BLaER1 (cell line): ENCODE data around the gene C3orf20.

Experiments
- H3K27ac ChIP-seq: shearing (Covaris generic); formaldehyde crosslinking; 2 replicates; pipeline ENCODE4 v1.8.1; 2022
- H3K27me3 ChIP-seq: shearing (Covaris generic); formaldehyde crosslinking; 2 replicates; pipeline ENCODE4 v1.8.1; 2022
- H3K36me3 ChIP-seq: shearing (Covaris generic); formaldehyde crosslinking; 2 replicates; pipeline ENCODE4 v1.8.1; 2022
- H3K4me1 ChIP-seq: shearing (Covaris generic); formaldehyde crosslinking; 2 replicates; pipeline ENCODE4 v1.8.1; 2022
- H3K4me2 ChIP-seq: shearing (Covaris generic); formaldehyde crosslinking; 2 replicates; pipeline ENCODE4 v1.8.1; 2022
- H3K4me3 ChIP-seq: shearing (Covaris generic); formaldehyde crosslinking; 2 replicates; pipeline ENCODE4 v1.8.1; 2022
- H3K9ac ChIP-seq: shearing (Covaris generic); formaldehyde crosslinking; 2 replicates; pipeline ENCODE4 v1.8.1; 2022
- H3K9me3 ChIP-seq: shearing (Covaris generic); formaldehyde crosslinking; 2 replicates; pipeline ENCODE4 v1.8.1; 2022
- H4K20me1 ChIP-seq: shearing (Covaris generic); formaldehyde crosslinking; 2 replicates; pipeline ENCODE4 v1.8.1; 2022
- Cebpa-rat ChIP-seq: shearing (Covaris generic); IDR thresholded peaks from 2 replicates; pipeline ENCODE4 v1.8.1; 2022

The C3orf20 gene

GRCh38 chr3:14769544-14770325, 94.8 kb downstream of the C3orf20 start:
- H4K20me1 ChIP-seq = no peaks in the 10 kb centered on the region
- H3K4me2 ChIP-seq = no peak overlapping the region
- no peak for TF ChIP-seq Cebpa-rat
- no peaks in the 10 kb centered on the region for H3K36me3 ChIP-seq
- peaks cover 48% of the 10 kb centered on the region for H3K4me1 ChIP-seq
- no peaks in the 10 kb centered on the region for H3K9me3 ChIP-seq
- H3K27me3 ChIP-seq = no peaks in the 10 kb centered on the region
- H3K9ac ChIP-seq = no peak overlapping the region
- H3K27ac ChIP-seq = no peak overlapping the region
- H3K4me3 ChIP-seq = no peak overlapping the region

DNA sequence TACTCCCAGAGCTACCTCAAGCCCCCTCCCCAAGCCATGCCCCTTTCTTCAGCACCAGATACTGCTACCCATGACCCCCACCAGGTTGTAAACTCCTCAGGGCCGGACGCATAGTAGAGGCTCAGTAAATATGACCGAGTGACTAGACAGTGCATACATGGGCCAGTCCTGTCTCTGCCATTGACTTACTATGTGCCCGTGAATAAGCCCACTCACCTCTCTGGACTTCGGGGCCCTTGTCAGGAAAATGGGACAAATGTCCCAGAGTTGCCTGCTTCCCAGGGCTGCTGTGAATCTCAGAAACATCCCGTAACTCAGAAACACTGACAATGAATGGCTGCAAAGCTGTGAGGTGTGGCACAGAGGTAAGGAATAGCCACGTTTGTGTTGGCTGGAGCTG, 95.7 kb downstream of the C3orf20 start:
- Histone ChIP-seq H3K4me3 (no peak overlapping the region), H3K9me3 (no peaks in the 10 kb centered on the region), H3K27me3 (no peaks in the 10 kb centered on the region), H3K36me3 (no peaks in the 10 kb centered on the region), H3K4me2 (no peak overlapping the region), H4K20me1 (no peaks in the 10 kb centered on the region), H3K4me1 (peaks cover 55% of the 10 kb centered on the region), H3K9ac (no peak overlapping the region), H3K27ac (no peak overlapping the region)
- TF ChIP-seq Cebpa-rat = no peak

DNA sequence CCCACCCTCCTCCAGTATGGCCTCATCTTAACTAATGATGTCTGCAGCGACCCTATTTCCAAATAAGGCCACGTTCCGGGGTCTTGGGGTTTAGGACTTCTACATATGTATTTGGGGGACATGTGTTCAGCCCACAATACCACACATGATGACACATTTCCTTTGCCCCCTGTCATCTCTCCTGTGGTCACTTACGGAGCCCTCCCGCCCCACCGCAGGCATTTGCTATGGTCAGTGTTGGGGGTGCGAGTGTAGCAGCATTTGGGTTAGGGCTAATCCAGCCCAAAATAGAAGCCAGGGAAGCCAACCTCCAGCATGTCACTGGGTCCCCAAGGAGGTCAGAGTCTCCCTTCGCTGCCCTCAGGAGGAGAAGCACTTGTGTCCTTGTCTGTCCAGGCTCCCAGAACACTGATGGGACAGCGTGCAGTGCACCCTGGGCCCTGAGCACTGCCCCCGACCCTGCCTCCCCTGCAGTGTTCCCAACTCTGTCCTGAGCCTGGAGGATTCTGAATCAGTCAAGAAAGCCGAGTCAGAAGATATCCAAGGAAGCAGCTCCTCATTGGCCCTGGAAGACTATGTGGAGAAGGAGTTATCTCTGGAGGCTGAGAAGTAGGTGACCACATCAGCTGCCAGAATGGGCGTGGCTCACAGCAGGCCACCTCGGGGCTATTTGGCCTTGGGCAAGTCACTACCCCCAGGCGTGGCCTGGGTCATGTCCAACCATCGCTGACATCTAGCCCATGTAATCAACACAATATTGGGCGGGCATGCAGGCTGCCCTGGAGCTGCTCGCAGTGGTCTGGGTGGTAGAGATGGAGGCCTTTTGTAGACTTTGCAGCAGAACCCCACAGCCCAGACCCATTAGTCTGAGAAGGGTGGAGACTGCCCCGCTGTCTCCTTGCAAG, 96.9 kb downstream of the C3orf20 start:
- Histone ChIP-seq H3K4me1 (peaks cover 55% of the 10 kb centered on the region), H3K36me3 (no peaks in the 10 kb centered on the region), H3K4me2 (no peak overlapping the region), H3K4me3 (no peak overlapping the region), H3K9ac (no peak overlapping the region), H4K20me1 (no peaks in the 10 kb centered on the region), H3K27me3 (no peaks in the 10 kb centered on the region), H3K27ac (no peak overlapping the region), H3K9me3 (no peaks in the 10 kb centered on the region)
- TF ChIP-seq Cebpa-rat = no peak

GRCh38 chr3:14772533-14773138, 97.7 kb downstream of the C3orf20 start:
- H3K36me3 ChIP-seq = no peaks in the 10 kb centered on the region

DNA sequence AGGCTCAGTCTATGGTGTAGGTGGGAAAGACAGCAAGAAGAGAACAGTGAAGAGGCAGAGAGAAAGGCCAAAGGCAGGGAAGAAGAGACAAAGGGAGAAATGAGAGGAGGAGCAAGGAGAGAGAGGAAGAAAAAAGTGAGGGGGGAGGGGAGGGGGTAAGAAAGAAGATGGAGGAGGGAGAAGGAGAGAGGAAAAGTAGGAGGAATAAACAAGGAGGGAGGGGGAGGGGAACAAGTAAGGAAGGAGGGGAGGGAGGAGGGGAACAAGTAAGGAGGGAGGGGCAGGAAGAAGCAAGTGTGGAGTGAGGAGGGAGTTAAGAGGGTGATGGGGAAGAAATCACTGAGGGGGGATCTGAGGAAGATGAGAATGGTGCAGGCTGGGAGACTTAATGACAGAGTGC, 98.3 kb downstream of the C3orf20 start:
- TF ChIP-seq Cebpa-rat = no peak
- peak overlapping the region; percentile 60 for H3K27ac ChIP-seq
- no peaks in the 10 kb centered on the region for H3K27me3 ChIP-seq
- peaks cover 40% of the 10 kb centered on the region for H3K4me1 ChIP-seq
- H3K4me2 ChIP-seq = peak overlapping the region; percentile 68
- H3K4me3 ChIP-seq = no peak overlapping the region
- H3K9me3 ChIP-seq = peaks cover 5% of the 10 kb centered on the region; the same call in 1 of the 2 replicates
- H4K20me1 ChIP-seq = no peaks in the 10 kb centered on the region
- H3K9ac ChIP-seq = no peak overlapping the region
- H3K36me3 ChIP-seq = no peaks in the 10 kb centered on the region

More at GRCh38 chr3:14772533-14773138, 97.7 kb downstream of the C3orf20 start:
- H4K20me1 ChIP-seq = no peaks in the 10 kb centered on the region
- peak overlapping the region; percentile 68 for H3K4me2 ChIP-seq
- no peak overlapping the region for H3K9ac ChIP-seq
- peaks cover 47% of the 10 kb centered on the region for H3K4me1 ChIP-seq
- H3K27ac ChIP-seq = peak overlapping the region; percentile 60; the same call in 1 of the 2 replicates
- H3K4me3 ChIP-seq = no peak overlapping the region
- no peaks in the 10 kb centered on the region; the same call in 1 of the 2 replicates for H3K9me3 ChIP-seq
- no peak for TF ChIP-seq Cebpa-rat
- H3K27me3 ChIP-seq = no peaks in the 10 kb centered on the region

GRCh38 chr3:14773691-14774128, 98.8 kb downstream of the C3orf20 start:
- Histone ChIP-seq H3K4me2 (peak overlapping the region; percentile 68), H3K4me1 (peaks cover 40% of the 10 kb centered on the region), H4K20me1 (no peaks in the 10 kb centered on the region), H3K9ac (no peak overlapping the region), H3K4me3 (no peak overlapping the region), H3K36me3 (no peaks in the 10 kb centered on the region), H3K9me3 (peaks cover 9% of the 10 kb centered on the region), H3K27ac (peak overlapping the region; percentile 60), H3K27me3 (no peaks in the 10 kb centered on the region)
- TF ChIP-seq Cebpa-rat = no peak

DNA sequence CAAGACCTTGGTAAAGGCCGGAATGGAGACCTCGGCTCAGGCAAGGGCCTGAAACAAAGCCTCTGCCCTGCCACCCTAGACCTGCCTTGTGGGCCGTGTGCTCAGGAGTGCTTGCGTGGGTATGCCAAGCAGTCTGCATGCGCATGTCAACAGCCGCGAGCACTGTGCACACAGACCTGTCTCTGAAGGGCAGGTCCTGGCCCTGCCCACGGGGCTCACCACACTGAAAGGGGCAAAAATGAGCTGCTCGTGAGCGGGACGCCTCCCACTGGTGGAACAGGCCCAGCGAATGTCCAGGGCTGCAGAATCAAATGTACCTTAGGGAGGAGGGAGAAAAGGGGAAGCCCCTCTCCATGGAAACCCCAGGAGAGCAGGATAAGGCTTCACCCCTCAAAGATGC, 99.5 kb downstream of the C3orf20 start:
- no peaks in the 10 kb centered on the region for H3K36me3 ChIP-seq
- no peak overlapping the region for H3K9ac ChIP-seq
- peaks cover 40% of the 10 kb centered on the region for H3K4me1 ChIP-seq
- no peak overlapping the region for H3K4me3 ChIP-seq
- H3K9me3 ChIP-seq = peaks cover 17% of the 10 kb centered on the region
- no peaks in the 10 kb centered on the region for H4K20me1 ChIP-seq
- no peaks in the 10 kb centered on the region for H3K27me3 ChIP-seq
- peak overlapping the region; percentile 31; the same call in 1 of the 2 replicates for H3K27ac ChIP-seq
- TF ChIP-seq Cebpa-rat = no peak
- H3K4me2 ChIP-seq = peak overlapping the region; percentile 68

DNA sequence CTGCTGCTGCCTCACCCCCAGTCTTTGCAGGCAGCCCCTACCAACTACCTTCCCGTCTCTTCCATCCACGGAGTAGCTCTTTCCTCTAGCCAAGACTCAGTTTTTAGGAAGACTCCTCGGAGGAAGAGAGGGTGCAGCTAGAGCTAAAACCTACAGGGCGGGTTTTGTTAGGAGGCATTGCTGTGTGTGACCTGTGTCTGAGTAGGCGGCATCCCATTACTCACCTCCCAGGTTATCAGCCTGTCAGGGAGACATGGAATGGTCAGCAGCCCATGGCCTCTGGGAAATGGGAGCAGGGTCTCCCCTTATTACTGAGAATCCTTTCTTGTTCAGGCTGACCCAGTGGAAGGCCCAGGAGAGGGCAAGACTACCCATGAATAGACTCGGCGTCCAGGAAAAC, 100.1 kb downstream of the C3orf20 start:
- Histone ChIP-seq H3K9me3 (peaks cover 20% of the 10 kb centered on the region), H3K4me1 (peaks cover 40% of the 10 kb centered on the region), H4K20me1 (no peaks in the 10 kb centered on the region), H3K27me3 (no peaks in the 10 kb centered on the region), H3K4me3 (no peak overlapping the region), H3K9ac (no peak overlapping the region), H3K27ac (peak overlapping the region; percentile 31; the same call in 1 of the 2 replicates), H3K36me3 (no peaks in the 10 kb centered on the region), H3K4me2 (peak overlapping the region; percentile 68)
- TF ChIP-seq Cebpa-rat = no peak

DNA sequence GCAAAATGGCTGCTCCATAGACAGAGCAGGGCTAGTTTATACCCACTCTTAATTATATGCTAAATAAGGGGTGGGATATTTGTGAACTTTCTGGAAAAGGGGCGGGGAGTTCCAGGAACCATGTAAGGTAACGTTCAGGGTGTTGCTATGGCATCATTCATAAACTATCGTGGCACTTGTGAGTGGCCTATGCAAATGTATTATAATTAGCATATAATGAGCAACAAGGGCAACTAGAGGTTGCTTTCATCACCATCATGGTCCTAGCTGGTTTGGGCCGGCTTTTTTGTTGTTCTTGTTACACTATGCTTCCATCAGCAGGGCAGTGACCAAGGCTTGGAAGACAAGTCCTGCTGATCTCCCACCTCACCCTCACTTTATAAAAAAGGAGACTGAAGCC, 100.6 kb downstream of the C3orf20 start:
- no peaks in the 10 kb centered on the region for H4K20me1 ChIP-seq
- no peak overlapping the region for H3K27ac ChIP-seq
- no peak overlapping the region for H3K4me3 ChIP-seq
- peaks cover 22% of the 10 kb centered on the region for H3K9me3 ChIP-seq
- no peak for TF ChIP-seq Cebpa-rat
- no peaks in the 10 kb centered on the region for H3K36me3 ChIP-seq
- H3K4me2 ChIP-seq = no peak overlapping the region
- no peaks in the 10 kb centered on the region for H3K27me3 ChIP-seq
- no peak overlapping the region for H3K9ac ChIP-seq
- H3K4me1 ChIP-seq = peaks cover 40% of the 10 kb centered on the region
